B cell (primary cell): ENCODE measurements around the gene CDKN2C. TPM values are rescaled to one million over a fixed set of nuclear protein-coding genes. Genes with fewer than 3 reads are reported as not detected.

Experiments used
- ATAC-seq: fragments of 200-7000 bp; cut with Tn5 transposase; one replicate; pipeline ENCODE4 v1.10.0; 2021; ENCODE audit warnings: low read depth, mild to moderate bottlenecking, moderate number of reproducible peaks, moderate library complexity
- CTCF ChIA-PET: fragments of 350-600 bp; sonication (Branson Sonifier 250); formaldehyde crosslinking; loops from one replicate; lab custom pipeline; 2021; ENCODE audit warnings: antibody characterized with exemption, inconsistent platforms; lab: Charles Lee
- POLR2A ChIA-PET: fragments of 350-600 bp; sonication (Branson Sonifier 250); formaldehyde crosslinking; loops from one replicate; lab custom pipeline; 2021; ENCODE audit warnings: antibody characterized with exemption; lab: Charles Lee
- DNase-seq: peaks from one replicate; pipeline ENCODE4 v3.0.0; 2013
- H2AFZ ChIP-seq: 2 replicates; pipeline ENCODE4 v1.6.1; 2012; ENCODE audit warnings: mild to moderate bottlenecking, low read depth, low read length; ENCODE audit not compliant: insufficient read depth, poor library complexity, severe bottlenecking
- H3K27ac ChIP-seq, 2 donors: 1 replicate in 1 of 2; 2 replicates in 1 of 2; pipeline ENCODE4 v1.5.1; 2012 to 2013; ENCODE audit warnings: low read length in 2 of 2, mild to moderate bottlenecking in 2 of 2, moderate library complexity in 1 of 2
- H3K27me3 ChIP-seq, 4 experiments: fragments of 200-600 bp in 1 of 4; sonication (generic) in 1 of 4; replicated peaks in 1 of 4; 1 replicate in 2 of 4; 2 replicates in 2 of 4; pipeline versions ENCODE4 v1.6.1 to v1.7.0; 2013 to 2016; ENCODE audit warnings: low read length in 3 of 4, mild to moderate bottlenecking in 2 of 4, mixed read lengths in 1 of 4, moderate library complexity in 1 of 4; ENCODE audit not compliant: insufficient read depth in 4 of 4, control insufficient read depth in 3 of 4; ENCODE audit errors: control extremely low read depth in 1 of 4
- H3K36me3 ChIP-seq, 2 experiments: replicated peaks in 1 of 2; 1 replicate in 1 of 2; 2 replicates in 1 of 2; pipeline versions ENCODE4 v1.6.1 to v1.7.1; 2013; ENCODE audit warnings: low read length in 1 of 2; ENCODE audit not compliant: insufficient read depth in 2 of 2, control insufficient read depth in 1 of 2; ENCODE audit errors: control extremely low read depth in 1 of 2, extremely low read depth in 1 of 2
- H3K4me1 ChIP-seq, 2 donors: fragments of 200-600 bp in 1 of 2; sonication (generic) in 1 of 2; 1 replicate in 1 of 2; 2 replicates in 1 of 2; pipeline versions ENCODE4 v1.5.1 to v1.6.1; 2013 to 2017; ENCODE audit warnings: low read length in 2 of 2; ENCODE audit not compliant: control insufficient read depth in 2 of 2, insufficient read depth in 2 of 2
- H3K4me2 ChIP-seq: replicated peaks from 2 replicates; pipeline ENCODE3; 2012; ENCODE audit warnings: mild to moderate bottlenecking, low read depth, low read length; ENCODE audit not compliant: poor library complexity, severe bottlenecking
- H3K4me3 ChIP-seq, 5 experiments: fragments of 200-600 bp in 1 of 5; sonication (generic) in 1 of 5; 1 replicate in 3 of 5; 2 replicates in 2 of 5; pipeline versions ENCODE4 v1.5.1 to v1.7.0; 2011 to 2016; ENCODE audit warnings: low read length in 4 of 5, mild to moderate bottlenecking in 4 of 5, low read depth in 2 of 5, control low read depth in 1 of 5, moderate library complexity in 1 of 5; ENCODE audit not compliant: insufficient read depth in 1 of 5; ENCODE audit errors: control extremely low read depth in 1 of 5, extremely low read depth in 1 of 5
- H3K79me2 ChIP-seq: fragments of 200-600 bp; sonication (generic); one replicate; pipeline ENCODE4 v1.6.0; 2016; ENCODE audit warnings: low read length; ENCODE audit not compliant: control insufficient read depth, insufficient read depth
- H3K9ac ChIP-seq: fragments of 200-600 bp; sonication (generic); 2 replicates; pipeline ENCODE4 v1.6.1; 2017; ENCODE audit warnings: mild to moderate bottlenecking, low read length, moderate library complexity
- H3K9me3 ChIP-seq, 3 donors: one replicate each; pipeline versions ENCODE4 v1.6.1 to v1.7.1; 2013; ENCODE audit warnings: low read length in 2 of 3; ENCODE audit not compliant: control insufficient read depth in 2 of 3, insufficient read depth in 1 of 3; ENCODE audit errors: control extremely low read depth in 1 of 3
- H4K20me1 ChIP-seq: 2 replicates; pipeline ENCODE4 v1.6.0; 2012; ENCODE audit warnings: mild to moderate bottlenecking, low read length; ENCODE audit not compliant: insufficient read depth, control insufficient read depth, poor library complexity, severe bottlenecking
- H3K27ac Mint-ChIP-seq: one replicate; pipeline ENCODE4 v1.8.0; 2021; ENCODE audit warnings: mixed read lengths
- H3K27me3 Mint-ChIP-seq: one replicate; pipeline ENCODE4 v1.8.0; 2021; ENCODE audit warnings: mixed read lengths
- H3K4me1 Mint-ChIP-seq: one replicate; pipeline ENCODE4 v1.8.0; 2021; ENCODE audit warnings: mixed read lengths
- H3K4me3 Mint-ChIP-seq: one replicate; pipeline ENCODE4 v1.8.0; 2021; ENCODE audit warnings: mixed read lengths
- H3K9me3 Mint-ChIP-seq: one replicate; pipeline ENCODE4 v1.8.0; 2022; ENCODE audit warnings: mixed read lengths; ENCODE audit not compliant: insufficient read depth
- EZH2 ChIP-seq: IDR thresholded peaks from 2 replicates; pipeline ENCODE4 v1.6.1; 2012; ENCODE audit warnings: borderline replicate concordance, low read depth, mild to moderate bottlenecking, moderate library complexity, low read length; ENCODE audit not compliant: insufficient read depth, poor library complexity, severe bottlenecking
- intact Hi-C: fragments of 100-400 bp; cut with micrococcal nuclease; formaldehyde crosslinking; loops from one replicate; pipeline ENCODE4 v1.10.0; 2022
- polyA plus RNA-seq: library from polyadenylated mRNA; depleted of rRNA; stranded (reverse); fragments of >200 nt; gene quantifications from 2 replicates; pipeline ENCODE4 v1.2.3, GENCODE V29; 2012
- total RNA-seq, 2 donors: library from RNA; stranded (reverse); fragments of 120-200 nt in 1 of 2; gene quantifications; 1 replicate in 1 of 2; 2 replicates in 1 of 2; pipeline versions ENCODE4 v1.2.3 to v1.2.4, GENCODE V29; 2013 to 2022
- TF ChIP-seq, protein P1 (sequence below): fragments of 200-600 bp; IDR thresholded peaks from one replicate; pipeline ENCODE4 v1.8.0; 2022; ENCODE audit warnings: antibody characterized with exemption, mild to moderate bottlenecking

CDKN2C gene
- total and polyA plus RNA-seq, 2 donors (not counting 1 experiment from before 2014, with no cell fraction given) = 1.5 to 1.7 TPM

GRCh38 chr1:51019811-51020210 is 49.8 kb downstream of the CDKN2C start:
- H3K4me2 ChIP-seq = no peak overlapping the region
- POLR2A ChIA-PET = no interaction called here

More at GRCh38 chr1:51019811-51020210, 49.8 kb downstream of the CDKN2C start:
- Mint-ChIP-seq H3K4me1 (no peaks in the 10 kb centered on the region), H3K9me3 (no peaks in the 10 kb centered on the region), H3K4me3 (no peak overlapping the region), H3K27ac (no peak overlapping the region), H3K27me3 (peaks cover 3% of the 10 kb centered on the region)
- DNase-seq (no peak), ATAC-seq (no peak)
- Histone ChIP-seq H3K4me1 (no peaks in the 10 kb centered on the region), H4K20me1 (no peaks in the 10 kb centered on the region), H3K9me3 (peaks cover 0 to 3% (median 1%) of the 10 kb centered on the region in 3 donors), H3K36me3 (no peaks in the 10 kb centered on the region), H3K4me3 (no peak overlapping the region), H3K27me3 (no peaks in the 10 kb centered on the region), H2AFZ (no peak overlapping the region), H3K79me2 (no peaks in the 10 kb centered on the region), H3K27ac (no peak overlapping the region), H3K9ac (no peak overlapping the region)
- CTCF ChIA-PET = no interaction called here
- intact Hi-C loops = no loop called here
- no peak for TF ChIP-seq EZH2
- TF ChIP-seq, protein P1, sequence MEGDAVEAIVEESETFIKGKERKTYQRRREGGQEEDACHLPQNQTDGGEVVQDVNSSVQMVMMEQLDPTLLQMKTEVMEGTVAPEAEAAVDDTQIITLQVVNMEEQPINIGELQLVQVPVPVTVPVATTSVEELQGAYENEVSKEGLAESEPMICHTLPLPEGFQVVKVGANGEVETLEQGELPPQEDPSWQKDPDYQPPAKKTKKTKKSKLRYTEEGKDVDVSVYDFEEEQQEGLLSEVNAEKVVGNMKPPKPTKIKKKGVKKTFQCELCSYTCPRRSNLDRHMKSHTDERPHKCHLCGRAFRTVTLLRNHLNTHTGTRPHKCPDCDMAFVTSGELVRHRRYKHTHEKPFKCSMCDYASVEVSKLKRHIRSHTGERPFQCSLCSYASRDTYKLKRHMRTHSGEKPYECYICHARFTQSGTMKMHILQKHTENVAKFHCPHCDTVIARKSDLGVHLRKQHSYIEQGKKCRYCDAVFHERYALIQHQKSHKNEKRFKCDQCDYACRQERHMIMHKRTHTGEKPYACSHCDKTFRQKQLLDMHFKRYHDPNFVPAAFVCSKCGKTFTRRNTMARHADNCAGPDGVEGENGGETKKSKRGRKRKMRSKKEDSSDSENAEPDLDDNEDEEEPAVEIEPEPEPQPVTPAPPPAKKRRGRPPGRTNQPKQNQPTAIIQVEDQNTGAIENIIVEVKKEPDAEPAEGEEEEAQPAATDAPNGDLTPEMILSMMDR = no peak

Other genes starting within 250 kb of the CDKN2C start
- 58.4 and 61.1 TPM in 2 replicates for gene FAF1, start 10.0 kb upstream of the CDKN2C start, total RNA-seq
- 10.1 and 10.2 TPM in 2 replicates for gene FAF1, start 10.0 kb upstream of the CDKN2C start, polyA plus RNA-seq
- gene C1orf185, start 132.0 kb downstream of the CDKN2C start, total RNA-seq = not detected in 2 replicates
- not detected in 2 replicates for gene C1orf185, start 132.0 kb downstream of the CDKN2C start, polyA plus RNA-seq